Activated naive CD8-positive, alpha-beta T cell treated with anti-CD3 and anti-CD28 coated beads, Interleukin-2, amount 10 ng/mL, durations not matched to agents 7 days and 5 days (primary cell): ENCODE data around the gene KRTAP3-3. TPM values are rescaled to one million over a fixed set of nuclear protein-coding genes. Genes with fewer than 3 reads are reported as not detected.
"Not testable (repeated sequence)": the region's sequence is repeated elsewhere in the genome, so short reads cannot be mapped to it uniquely, and the experiment has no call there.

Experiments used
- ATAC-seq: fragments of 150-1000 bp; cut with Tn5 transposase; one replicate; pipeline ENCODE4 v1.10.0; 2021; ENCODE audit warnings: low read depth, moderate library complexity
- POLR2A ChIA-PET: fragments of 350-600 bp; sonication (Branson Sonifier 250); formaldehyde crosslinking; loops from one replicate; lab custom pipeline; 2021; ENCODE audit warnings: antibody characterized with exemption; lab: Charles Lee
- DNase-seq: peaks from one replicate; pipeline ENCODE4 v3.0.0; 2021
- H3K27ac Mint-ChIP-seq: one replicate; pipeline ENCODE4 v1.8.0; 2022; ENCODE audit warnings: mild to moderate bottlenecking, mixed read lengths
- H3K27me3 Mint-ChIP-seq: one replicate; pipeline ENCODE4 v1.8.0; 2022; ENCODE audit warnings: mild to moderate bottlenecking, moderate library complexity, mixed read lengths
- H3K36me3 Mint-ChIP-seq: one replicate; pipeline ENCODE4 v1.8.0; 2021; ENCODE audit warnings: mild to moderate bottlenecking, mixed read lengths
- H3K4me1 Mint-ChIP-seq: one replicate; pipeline ENCODE4 v1.8.0; 2021; ENCODE audit warnings: mixed read lengths
- H3K4me3 Mint-ChIP-seq: one replicate; pipeline ENCODE4 v1.8.0; 2022; ENCODE audit warnings: mild to moderate bottlenecking, moderate library complexity, mixed read lengths
- H3K9me3 Mint-ChIP-seq: one replicate; pipeline ENCODE4 v1.8.0; 2021; ENCODE audit warnings: mixed read lengths
- total RNA-seq, 2 experiments: library from RNA; stranded (reverse); gene quantifications; one replicate each; pipeline ENCODE4 v1.2.3, GENCODE V29; 2021

The KRTAP3-3 gene
- not detected for total RNA-seq

DNA sequence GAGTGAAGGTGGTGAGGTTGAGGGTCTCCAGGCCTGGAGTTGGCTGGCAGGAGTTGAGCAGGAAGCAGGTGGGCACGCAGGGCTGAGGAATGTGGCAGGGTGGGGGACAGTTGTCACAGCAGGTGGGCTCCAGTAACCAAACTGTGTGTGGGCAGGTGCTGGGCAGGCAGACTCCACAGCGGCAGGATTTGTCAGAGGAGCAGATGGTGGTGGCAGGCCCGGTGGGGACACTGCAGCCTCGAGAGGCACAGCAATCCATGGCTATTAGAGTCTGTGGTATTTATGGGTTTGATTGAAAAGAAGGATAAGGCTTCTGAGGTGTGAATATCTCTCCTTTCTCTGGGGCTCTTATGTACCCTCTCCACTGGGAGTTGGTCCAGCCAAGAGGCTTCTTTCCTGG lies at the start of gene KRTAP3-3:
Gene KRTAP3-3 (minus strand): TSS at position 326 of the 400 bp plus-strand sequence. CDS start 67 bp downstream, at position 259.
- no peak within 1 kb of the TSS for H3K4me3 Mint-ChIP-seq
- DNase-seq (no peak), ATAC-seq (no peak)
- POLR2A ChIA-PET, result no interaction called here
- H3K9me3 Mint-ChIP-seq, result no peaks in the 10 kb centered on the region
- H3K27ac Mint-ChIP-seq, result no peak within 1 kb of the TSS
- peaks cover 26% of the 10 kb centered on the region for H3K27me3 Mint-ChIP-seq
- H3K36me3 Mint-ChIP-seq, result no peaks in the 10 kb centered on the region
- H3K4me1 Mint-ChIP-seq, result no peaks in the 10 kb centered on the region

GRCh38 chr17:41042953-41043352 lies 49.0 kb upstream of the KRTAP3-3 start:
- DNase-seq (no peak), ATAC-seq (no peak)
- Mint-ChIP-seq H3K4me1 (no peaks in the 10 kb centered on the region), H3K36me3 (no peaks in the 10 kb centered on the region), H3K9me3 (peaks cover 7% of the 10 kb centered on the region), H3K27ac (no peak overlapping the region), H3K27me3 (peaks cover 9% of the 10 kb centered on the region), H3K4me3 (no peak overlapping the region)
- POLR2A ChIA-PET, result no interaction called here

GRCh38 chr17:41040783-41041571 lies 47.0 kb upstream of the KRTAP3-3 start, which contains the start of gene KRTAP1-1:
TSS of gene KRTAP1-1 (minus strand) at chr17:41041450. CDS start at chr17:41041397, 53 bp downstream.
- H3K27ac Mint-ChIP-seq, H3K36me3 Mint-ChIP-seq, POLR2A ChIA-PET, H3K4me1 Mint-ChIP-seq, ATAC-seq, H3K9me3 Mint-ChIP-seq, DNase-seq, H3K4me3 Mint-ChIP-seq: not testable (repeated sequence)
- H3K27me3 Mint-ChIP-seq, result peaks cover 12% of the 10 kb centered on the region

DNA sequence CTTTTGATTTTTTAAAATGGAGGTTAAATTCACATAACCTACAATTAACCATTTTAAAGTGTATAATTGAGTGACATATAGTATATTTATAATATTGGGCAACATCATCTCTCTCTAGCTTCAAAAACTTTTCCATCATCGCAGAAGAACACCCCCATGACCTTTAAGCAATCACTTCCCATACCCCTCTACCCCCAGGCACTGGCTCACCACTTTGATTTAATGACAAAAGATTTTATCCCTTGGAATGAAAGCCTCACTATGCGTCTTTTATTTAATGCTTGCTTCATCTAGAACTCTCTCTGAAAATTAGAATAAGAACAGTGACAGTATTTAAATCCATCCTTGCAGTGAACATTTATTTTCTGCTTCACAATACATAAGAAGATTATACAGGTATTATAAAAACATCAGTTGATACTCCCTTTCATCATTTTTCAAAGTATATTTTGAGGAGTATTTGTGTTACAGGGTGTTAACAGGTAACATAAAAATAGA lies 43.9 kb upstream of the KRTAP3-3 start:
- Mint-ChIP-seq H3K27ac (no peak overlapping the region), H3K9me3 (peaks cover 6% of the 10 kb centered on the region), H3K4me3 (no peak overlapping the region), H3K4me1 (no peaks in the 10 kb centered on the region), H3K27me3 (peaks cover 11% of the 10 kb centered on the region), H3K36me3 (no peaks in the 10 kb centered on the region)
- DNase-seq (no peak), ATAC-seq (no peak)
- POLR2A ChIA-PET, result no interaction called here

DNA sequence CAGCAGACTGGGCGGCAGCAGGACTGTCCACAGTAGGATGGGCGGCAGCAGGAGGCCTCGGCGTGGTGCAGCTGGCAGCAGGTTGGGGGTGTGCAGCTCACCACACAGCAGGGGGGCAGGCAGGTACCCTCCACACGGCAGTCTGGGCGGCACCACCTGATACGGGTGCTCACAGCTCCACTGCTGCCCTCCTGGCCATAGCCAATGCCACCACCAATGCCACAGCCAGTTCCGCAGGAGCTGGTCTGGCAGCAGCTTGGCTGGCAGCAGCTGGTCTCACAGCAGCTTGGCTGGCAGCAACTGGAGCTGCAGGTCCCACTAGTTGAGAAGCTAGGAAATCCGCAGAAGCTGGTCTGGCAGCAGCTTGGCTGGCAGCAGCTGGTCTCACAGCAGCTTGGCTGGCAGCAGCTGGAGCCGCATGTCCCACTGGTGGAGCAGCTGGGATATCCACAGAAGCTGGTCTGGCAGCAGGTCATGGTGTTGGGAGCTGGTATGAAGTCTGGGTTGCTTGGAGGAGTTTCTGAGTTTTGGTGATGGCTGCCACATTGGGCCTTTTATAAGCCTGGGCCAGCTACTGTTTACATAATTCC lies 40.5 kb upstream of the KRTAP3-3 start, which contains the start of gene KRTAP1-3:
Gene KRTAP1-3 (minus strand): TSS at position 529 of the 590 bp plus-strand sequence. CDS start 53 bp downstream, at position 476.
- not testable (repeated sequence) for H3K9me3 Mint-ChIP-seq

GRCh38 chr17:41029633-41030245 lies 35.8 kb upstream of the KRTAP3-3 start, which contains the start of gene KRTAP1-4:
TSS of gene KRTAP1-4 (minus strand) at chr17:41030195. CDS start at chr17:41030078, 117 bp downstream.
- no peak within 1 kb of the TSS for H3K4me3 Mint-ChIP-seq
- POLR2A ChIA-PET, result no interaction called here
- no peak within 1 kb of the TSS for H3K27ac Mint-ChIP-seq
- H3K4me1 Mint-ChIP-seq, result peaks cover 2% of the 10 kb centered on the region
- H3K27me3 Mint-ChIP-seq, result peaks cover 23% of the 10 kb centered on the region
- no peaks in the 10 kb centered on the region for H3K36me3 Mint-ChIP-seq
- no peak for DNase-seq
- H3K9me3 Mint-ChIP-seq, result no peaks in the 10 kb centered on the region
- no peak for ATAC-seq

More for the DNA sequence above, 40.5 kb upstream of the KRTAP3-3 start, which contains the start of gene KRTAP1-3:
- H3K27me3 Mint-ChIP-seq, result peaks cover 17% of the 10 kb centered on the region
- H3K36me3 Mint-ChIP-seq, DNase-seq, H3K4me3 Mint-ChIP-seq, ATAC-seq, H3K27ac Mint-ChIP-seq, H3K4me1 Mint-ChIP-seq, POLR2A ChIA-PET: not testable (repeated sequence)

- ATAC-seq, result no peak
- Mint-ChIP-seq H3K27ac (no peak within 1 kb of the TSS), H3K36me3 (no peaks in the 10 kb centered on the region), H3K4me1 (peaks cover 6% of the 10 kb centered on the region), H3K27me3 (peaks cover 18% of the 10 kb centered on the region), H3K9me3 (no peaks in the 10 kb centered on the region), H3K4me3 (no peak within 1 kb of the TSS)
- POLR2A ChIA-PET, result no interaction called here
- DNase-seq, result no peak
Measured at GRCh38 chr17:41026715-41027471, 32.9 kb upstream of the KRTAP3-3 start, which contains the start of gene KRTAP1-5. TSS of gene KRTAP1-5 (minus strand) at chr17:41027208. CDS start at chr17:41027155, 53 bp downstream.

- no peak for ATAC-seq
- H3K27me3 Mint-ChIP-seq, result peaks cover 15% of the 10 kb centered on the region
- H3K9me3 Mint-ChIP-seq, result no peaks in the 10 kb centered on the region
Measured at GRCh38 chr17:41024697-41025096, 30.7 kb upstream of the KRTAP3-3 start.

GRCh38 chr17:41020336-41020735 lies 26.4 kb upstream of the KRTAP3-3 start:
- POLR2A ChIA-PET, result no interaction called here
- H3K36me3 Mint-ChIP-seq, result no peaks in the 10 kb centered on the region
- no peak overlapping the region for H3K27ac Mint-ChIP-seq
- H3K4me1 Mint-ChIP-seq, result peaks cover 6% of the 10 kb centered on the region
- H3K9me3 Mint-ChIP-seq, result no peaks in the 10 kb centered on the region
- no peak overlapping the region for H3K4me3 Mint-ChIP-seq
- no peak for DNase-seq
- no peaks in the 10 kb centered on the region for H3K27me3 Mint-ChIP-seq
- no peak for ATAC-seq

More at GRCh38 chr17:41024697-41025096, 30.7 kb upstream of the KRTAP3-3 start:
- DNase-seq, result no peak
- H3K4me3 Mint-ChIP-seq, result no peak overlapping the region
- POLR2A ChIA-PET, result no interaction called here
- peaks cover 6% of the 10 kb centered on the region for H3K4me1 Mint-ChIP-seq
- no peaks in the 10 kb centered on the region for H3K36me3 Mint-ChIP-seq
- no peak overlapping the region for H3K27ac Mint-ChIP-seq

GRCh38 chr17:41019415-41019814 lies 25.5 kb upstream of the KRTAP3-3 start:
- H3K4me1 Mint-ChIP-seq, result peaks cover 2% of the 10 kb centered on the region
- POLR2A ChIA-PET, result no interaction called here

GRCh38 chr17:41018541-41018940 lies 24.6 kb upstream of the KRTAP3-3 start:
- DNase-seq, result no peak
- H3K4me1 Mint-ChIP-seq, result no peaks in the 10 kb centered on the region
- H3K9me3 Mint-ChIP-seq, result no peaks in the 10 kb centered on the region
- H3K36me3 Mint-ChIP-seq, result no peaks in the 10 kb centered on the region
- peaks cover 2% of the 10 kb centered on the region for H3K27me3 Mint-ChIP-seq
- H3K4me3 Mint-ChIP-seq, result no peak overlapping the region
- POLR2A ChIA-PET, result no interaction called here
- H3K27ac Mint-ChIP-seq, result no peak overlapping the region
- ATAC-seq, result no peak

More at GRCh38 chr17:41019415-41019814, 25.5 kb upstream of the KRTAP3-3 start:
- DNase-seq (no peak), ATAC-seq (no peak)
- peaks cover 2% of the 10 kb centered on the region for H3K27me3 Mint-ChIP-seq
- no peaks in the 10 kb centered on the region for H3K9me3 Mint-ChIP-seq
- H3K4me3 Mint-ChIP-seq, result no peak overlapping the region
- H3K27ac Mint-ChIP-seq, result no peak overlapping the region
- no peaks in the 10 kb centered on the region for H3K36me3 Mint-ChIP-seq

GRCh38 chr17:41016578-41017215 lies 22.7 kb upstream of the KRTAP3-3 start:
- H3K27ac Mint-ChIP-seq, result no peak overlapping the region
- H3K4me1 Mint-ChIP-seq, result no peaks in the 10 kb centered on the region
- H3K36me3 Mint-ChIP-seq, result no peaks in the 10 kb centered on the region
- DNase-seq (no peak), ATAC-seq (no peak)
- H3K27me3 Mint-ChIP-seq, result peaks cover 2% of the 10 kb centered on the region
- POLR2A ChIA-PET, result no interaction called here
- no peak overlapping the region for H3K4me3 Mint-ChIP-seq
- no peaks in the 10 kb centered on the region for H3K9me3 Mint-ChIP-seq
